Natural killer cell (primary cell): ENCODE results near the gene PCDHGA5. TPM values are rescaled to one million over a fixed set of nuclear protein-coding genes. Genes with fewer than 3 reads are reported as not detected.
A peak's percentile ranks its signal among the peaks of the same experiment; 100 is the strongest.
"Not testable (repeated sequence)": the region's sequence is repeated elsewhere in the genome, so short reads cannot be mapped to it uniquely, and the experiment has no call there.

Experiments
- ATAC-seq, 3 donors: fragments of 150-1000 bp in 2 of 3; fragments of 200-7000 bp in 1 of 3; cut with Tn5 transposase; 1 replicate in 1 of 3; 2 replicates in 2 of 3; pipeline ENCODE4 v1.10.0; 2021; ENCODE audit warnings: mild to moderate bottlenecking in 2 of 3, moderate library complexity in 2 of 3
- DNase-seq, 2 donors: peaks; one replicate each; pipeline versions ENCODE4 v3.0.0 to v3.0.0-alpha.2; 2013 to 2021; ENCODE audit warnings: mixed read lengths in 1 of 2
- H3K27ac ChIP-seq: one replicate; pipeline ENCODE4 v1.5.1; 2013; ENCODE audit warnings: mild to moderate bottlenecking, low read length
- H3K27me3 ChIP-seq: one replicate; pipeline ENCODE4 v1.6.1; 2013; ENCODE audit warnings: low read length; ENCODE audit not compliant: control insufficient read depth, insufficient read depth
- H3K36me3 ChIP-seq: one replicate; pipeline ENCODE4 v1.6.1; 2013; ENCODE audit warnings: low read length; ENCODE audit not compliant: control insufficient read depth, insufficient read depth
- H3K4me1 ChIP-seq: one replicate; pipeline ENCODE4 v1.6.1; 2013; ENCODE audit warnings: low read length; ENCODE audit not compliant: control insufficient read depth, insufficient read depth
- H3K4me3 ChIP-seq: one replicate; pipeline ENCODE4 v1.5.1; 2013; ENCODE audit warnings: low read length
- H3K9me3 ChIP-seq: one replicate; pipeline ENCODE4 v1.6.1; 2013; ENCODE audit warnings: low read length; ENCODE audit not compliant: control insufficient read depth, insufficient read depth
- H3K27ac Mint-ChIP-seq, 2 donors: one replicate each; pipeline ENCODE4 v1.8.0; 2022; ENCODE audit warnings: mild to moderate bottlenecking in 2 of 2, mixed read lengths in 2 of 2, moderate library complexity in 1 of 2
- H3K27me3 Mint-ChIP-seq, 2 donors: one replicate each; pipeline ENCODE4 v1.8.0; 2022; ENCODE audit warnings: low read depth in 2 of 2, mixed read lengths in 2 of 2
- H3K36me3 Mint-ChIP-seq: one replicate; pipeline ENCODE4 v1.8.0; 2022; ENCODE audit warnings: mixed read lengths
- H3K4me1 Mint-ChIP-seq, 2 donors: one replicate each; pipeline ENCODE4 v1.8.0; 2022; ENCODE audit warnings: mixed read lengths in 2 of 2
- H3K4me3 Mint-ChIP-seq: one replicate; pipeline ENCODE4 v1.8.0; 2022; ENCODE audit warnings: mild to moderate bottlenecking, moderate library complexity, mixed read lengths
- H3K9me3 Mint-ChIP-seq, 2 donors: one replicate each; pipeline ENCODE4 v1.8.0; 2022; ENCODE audit warnings: mixed read lengths in 2 of 2
- CTCF ChIP-seq: fragments of 200-600 bp; IDR thresholded peaks from one replicate; pipeline ENCODE4 v1.8.0; 2022; ENCODE audit warnings: antibody characterized with exemption
- WGBS: methylation state at CpG from one replicate; pipeline ENCODE4 v1.1.7; 2013; ENCODE audit warnings: missing lambda C conversion rate; ENCODE audit not compliant: insufficient coverage; 5-methylcytosine and 5-hydroxymethylcytosine counted together
- intact Hi-C: fragments of 100-400 bp; cut with micrococcal nuclease; formaldehyde crosslinking; loops from one replicate; pipeline ENCODE4 v1.14.2; 2022
- total RNA-seq, 4 donors: library from RNA; stranded (reverse); fragments of 120-200 nt in 1 of 4; gene quantifications; one replicate each; pipeline versions ENCODE4 v1.2.3 to v1.2.4, GENCODE V29; 2013 to 2022

PCDHGA5 gene
- total RNA-seq, 3 donors from 2014 or later (not counting 1 experiment from before 2014, with no cell fraction given) = 0.12 to 0.30 (median 0.20) TPM

- H3K27me3 ChIP-seq = peaks cover 34% of the 10 kb centered on the region
These were observed 18.6 kb upstream of the PCDHGA5 start for GRCh38 chr5:141345327-141345726.

GRCh38 chr5:141346017-141346416 is 17.9 kb upstream of the PCDHGA5 start:
- H3K4me3 Mint-ChIP-seq, H3K4me1 ChIP-seq, H3K4me3 ChIP-seq, intact Hi-C loops, H3K4me1 Mint-ChIP-seq, H3K36me3 ChIP-seq, H3K27ac ChIP-seq, ATAC-seq, H3K9me3 Mint-ChIP-seq, DNase-seq, H3K27ac Mint-ChIP-seq: not testable (repeated sequence)
- H3K9me3 ChIP-seq = peaks cover 30% of the 10 kb centered on the region
- H3K27me3 Mint-ChIP-seq = peaks cover 51 to 86% of the 10 kb centered on the region in 2 donors
- peaks cover 38% of the 10 kb centered on the region for H3K36me3 Mint-ChIP-seq
- H3K27me3 ChIP-seq = peaks cover 39% of the 10 kb centered on the region
- 45% methylated on average over 20 of the region's 35 CpGs for WGBS

More at GRCh38 chr5:141345327-141345726, 18.6 kb upstream of the PCDHGA5 start:
- Histone ChIP-seq H3K36me3 (no peaks in the 10 kb centered on the region), H3K9me3 (peaks cover 27% of the 10 kb centered on the region), H3K27ac (no peak overlapping the region), H3K4me3 (no peak overlapping the region), H3K4me1 (no peaks in the 10 kb centered on the region)
- Mint-ChIP-seq H3K9me3 (peaks cover 6 to 8% of the 10 kb centered on the region in 2 donors), H3K4me3 (no peak overlapping the region), H3K27me3 (peaks cover 50 to 86% of the 10 kb centered on the region in 2 donors), H3K4me1 (no peaks in the 10 kb centered on the region), H3K36me3 (peaks cover 34% of the 10 kb centered on the region), H3K27ac (no peak overlapping the region)
- 45% methylated on average over 20 of the region's 20 CpGs for WGBS
- intact Hi-C loops = no loop called here
- TF ChIP-seq CTCF = no peak
- DNase-seq (no peak), ATAC-seq (no peak)

GRCh38 chr5:141349917-141350619 is 13.9 kb upstream of the PCDHGA5 start, which contains the start of gene PCDHGB1:
PCDHGB1 (plus strand) TSS chr5:141350099; CDS start chr5:141350261, 162 bp downstream.
- intact Hi-C loops = no loop called here
- Mint-ChIP-seq H3K27ac (no peak within 1 kb of the TSS), H3K9me3 (peaks cover 6 to 8% of the 10 kb centered on the region in 2 donors), H3K27me3 (peaks cover 50 to 78% of the 10 kb centered on the region in 2 donors), H3K4me3 (peak within 1 kb of the TSS; percentile 25), H3K36me3 (peaks cover 25% of the 10 kb centered on the region), H3K4me1 (no peaks in the 10 kb centered on the region)
- peaks cover 39% of the 10 kb centered on the region for H3K27me3 ChIP-seq
- DNase-seq = peak in 1 of 2 donors; percentile 52
- H3K4me1 ChIP-seq = peaks cover 3% of the 10 kb centered on the region
- H3K27ac ChIP-seq = no peak within 1 kb of the TSS
- no peaks in the 10 kb centered on the region for H3K36me3 ChIP-seq
- 29% methylated on average over 29 of the region's 29 CpGs for WGBS
- TF ChIP-seq CTCF = no peak
- H3K4me3 ChIP-seq = no peak within 1 kb of the TSS
- peak in 2 of 3 donors; percentile 55 to 65 for ATAC-seq
- H3K9me3 ChIP-seq = peaks cover 31% of the 10 kb centered on the region

- H3K4me1 Mint-ChIP-seq = no peaks in the 10 kb centered on the region
- H3K27me3 Mint-ChIP-seq = peaks cover 52 to 78% of the 10 kb centered on the region in 2 donors
- H3K4me3 Mint-ChIP-seq = no peak overlapping the region
- peaks cover 30% of the 10 kb centered on the region for H3K9me3 ChIP-seq
- H3K4me1 ChIP-seq = peaks cover 5% of the 10 kb centered on the region
- DNase-seq (no peak), ATAC-seq (no peak)
- TF ChIP-seq CTCF = no peak
- intact Hi-C loops = no loop called here
- H3K27ac ChIP-seq = no peak overlapping the region
- WGBS = 45% methylated on average over 28 of the region's 36 CpGs
- H3K36me3 Mint-ChIP-seq = peaks cover 21% of the 10 kb centered on the region
- no peak overlapping the region for H3K27ac Mint-ChIP-seq
- H3K27me3 ChIP-seq = peaks cover 52% of the 10 kb centered on the region
- no peak overlapping the region for H3K4me3 ChIP-seq
- H3K9me3 Mint-ChIP-seq = peaks cover 3 to 8% of the 10 kb centered on the region in 2 donors
- no peaks in the 10 kb centered on the region for H3K36me3 ChIP-seq
These were observed 12.4 kb upstream of the PCDHGA5 start for GRCh38 chr5:141351591-141351990.
